ENCODE results near the gene CCDC157.

Gene CCDC157

DNA sequence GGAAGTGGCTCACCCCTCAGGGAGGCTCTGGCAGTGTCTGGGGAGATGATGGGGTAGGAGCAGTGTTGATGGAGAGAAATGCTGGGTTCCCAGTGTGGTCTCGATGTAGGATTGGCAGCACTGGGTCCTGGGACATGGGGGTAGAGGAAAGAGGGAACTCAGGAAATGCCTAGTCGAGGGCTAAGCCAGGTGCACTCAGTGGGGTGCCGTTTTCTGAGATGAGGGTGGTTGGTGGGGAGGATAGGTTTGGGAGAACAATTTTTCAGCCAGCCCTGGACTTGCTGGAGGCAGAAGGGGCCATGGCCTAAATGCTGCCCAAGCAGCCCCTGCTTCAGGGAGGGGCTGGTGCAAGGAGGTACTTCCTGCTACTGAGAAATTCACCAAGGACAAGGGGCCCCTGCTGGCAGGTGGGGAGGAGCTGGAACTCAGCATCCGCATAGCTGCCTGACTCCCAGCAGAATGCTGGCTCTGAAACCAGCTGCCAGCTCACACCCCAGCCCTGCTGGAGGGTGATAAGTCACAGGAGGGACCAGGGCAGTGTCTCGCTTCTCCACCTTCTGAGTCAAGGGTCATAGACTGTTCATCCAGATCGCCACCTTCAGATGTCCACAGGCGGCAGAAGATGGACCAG, 6.0 kb downstream of the CCDC157 start:
- TF ChIP-seq, protein P1, sequence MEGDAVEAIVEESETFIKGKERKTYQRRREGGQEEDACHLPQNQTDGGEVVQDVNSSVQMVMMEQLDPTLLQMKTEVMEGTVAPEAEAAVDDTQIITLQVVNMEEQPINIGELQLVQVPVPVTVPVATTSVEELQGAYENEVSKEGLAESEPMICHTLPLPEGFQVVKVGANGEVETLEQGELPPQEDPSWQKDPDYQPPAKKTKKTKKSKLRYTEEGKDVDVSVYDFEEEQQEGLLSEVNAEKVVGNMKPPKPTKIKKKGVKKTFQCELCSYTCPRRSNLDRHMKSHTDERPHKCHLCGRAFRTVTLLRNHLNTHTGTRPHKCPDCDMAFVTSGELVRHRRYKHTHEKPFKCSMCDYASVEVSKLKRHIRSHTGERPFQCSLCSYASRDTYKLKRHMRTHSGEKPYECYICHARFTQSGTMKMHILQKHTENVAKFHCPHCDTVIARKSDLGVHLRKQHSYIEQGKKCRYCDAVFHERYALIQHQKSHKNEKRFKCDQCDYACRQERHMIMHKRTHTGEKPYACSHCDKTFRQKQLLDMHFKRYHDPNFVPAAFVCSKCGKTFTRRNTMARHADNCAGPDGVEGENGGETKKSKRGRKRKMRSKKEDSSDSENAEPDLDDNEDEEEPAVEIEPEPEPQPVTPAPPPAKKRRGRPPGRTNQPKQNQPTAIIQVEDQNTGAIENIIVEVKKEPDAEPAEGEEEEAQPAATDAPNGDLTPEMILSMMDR (IDR thresholded peaks at IDR 0.05; ENCODE audit: low read depth, low read length) = no peak
- DNase-seq (ENCODE audit: low read depth in 2 of 2) = no peak
- H3K4me3 ChIP-seq (replicated peaks in 1 of 2; ENCODE audit: low read depth in 2 of 2, low read length in 2 of 2) = no peak overlapping the region

DNA sequence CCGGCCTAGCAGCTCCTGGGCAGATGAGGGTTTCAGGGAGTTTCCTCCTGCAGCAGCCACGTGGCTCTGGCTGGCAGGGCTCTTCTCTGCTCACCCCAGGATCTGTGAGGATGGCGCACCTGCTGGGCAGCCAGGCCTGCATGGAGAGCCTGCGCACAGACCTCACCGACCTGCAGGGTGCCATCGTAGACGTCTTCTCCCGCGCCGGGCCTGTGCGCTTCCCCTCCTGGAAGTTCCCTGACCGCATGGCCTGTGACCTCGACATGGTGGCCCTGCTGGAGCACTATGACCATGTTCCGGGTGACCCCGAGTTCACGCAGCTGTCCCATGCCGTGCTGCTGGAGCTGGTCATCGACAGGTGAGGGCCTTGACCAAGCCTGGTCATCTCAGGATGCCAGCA, 9.1 kb downstream of the CCDC157 start:
- DNase-seq (ENCODE audit: low read depth in 2 of 2) = no peak
- H3K4me3 ChIP-seq (replicated peaks in 1 of 2; ENCODE audit: low read depth in 2 of 2, low read length in 2 of 2) = no peak overlapping the region
- TF ChIP-seq, protein P1 (IDR thresholded peaks at IDR 0.05; ENCODE audit: low read depth, low read length) = no peak

DNA sequence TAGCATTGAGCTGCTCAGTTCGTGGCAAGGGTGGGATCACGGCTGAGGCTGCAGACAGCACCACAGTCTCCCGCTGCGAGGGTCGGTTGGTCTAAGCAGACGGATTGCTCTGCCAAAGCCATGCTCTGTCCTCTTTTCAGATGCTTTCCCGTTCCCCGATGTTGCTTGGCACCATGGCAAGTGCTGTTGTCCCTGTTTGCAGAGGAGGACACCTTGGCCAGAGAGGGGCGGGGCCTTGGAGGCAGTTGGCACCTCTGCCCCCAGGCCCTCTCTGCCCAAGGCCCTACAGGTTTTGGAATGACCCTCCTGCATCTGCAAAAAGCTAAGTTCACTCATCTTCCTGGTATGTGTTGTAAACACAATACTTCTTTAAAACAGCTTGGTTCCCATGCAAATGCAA, 11.6 kb downstream of the CCDC157 start:
- TF ChIP-seq, protein P1 (IDR thresholded peaks at IDR 0.05; ENCODE audit: low read depth, low read length) = no peak
- H3K4me3 ChIP-seq (replicated peaks in 1 of 2; ENCODE audit: low read depth in 2 of 2, low read length in 2 of 2) = no peak overlapping the region
- no peak for DNase-seq (ENCODE audit: low read depth in 2 of 2)

DNA sequence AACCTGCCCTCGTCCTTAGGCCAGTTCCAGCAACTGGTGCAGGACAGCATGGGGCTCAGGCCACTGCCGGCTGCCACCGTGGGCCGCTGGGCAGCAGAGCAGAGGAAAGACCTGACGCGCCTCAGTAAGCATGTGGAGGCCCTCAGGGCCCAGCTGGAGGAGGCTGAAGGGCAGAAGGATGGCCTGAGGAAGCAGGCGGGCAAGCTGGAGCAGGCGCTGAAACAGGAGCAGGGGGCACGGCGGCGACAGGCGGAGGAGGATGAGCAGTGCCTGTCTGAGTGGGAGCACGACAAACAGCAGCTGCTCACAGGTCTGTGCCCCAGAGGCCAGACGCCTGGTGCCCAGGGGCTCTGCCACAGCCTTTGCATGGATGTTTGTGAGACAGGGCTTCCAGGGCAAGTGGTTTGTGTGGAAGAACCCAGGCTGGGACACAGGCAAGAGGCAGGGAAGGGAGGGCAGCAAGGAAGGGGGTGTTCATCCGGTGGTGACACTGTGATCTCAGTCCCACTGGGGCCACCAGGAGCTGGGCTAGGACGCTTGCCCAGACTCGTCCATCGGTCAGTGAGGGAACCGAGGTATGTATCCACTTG, 13.9 kb downstream of the CCDC157 start:
- TF ChIP-seq, protein P1 (IDR thresholded peaks at IDR 0.05; ENCODE audit: low read depth, low read length) = no peak
- DNase-seq (ENCODE audit: low read depth in 2 of 2) = no peak
- no peak overlapping the region for H3K4me3 ChIP-seq (replicated peaks in 1 of 2; ENCODE audit: low read depth in 2 of 2, low read length in 2 of 2)

DNA sequence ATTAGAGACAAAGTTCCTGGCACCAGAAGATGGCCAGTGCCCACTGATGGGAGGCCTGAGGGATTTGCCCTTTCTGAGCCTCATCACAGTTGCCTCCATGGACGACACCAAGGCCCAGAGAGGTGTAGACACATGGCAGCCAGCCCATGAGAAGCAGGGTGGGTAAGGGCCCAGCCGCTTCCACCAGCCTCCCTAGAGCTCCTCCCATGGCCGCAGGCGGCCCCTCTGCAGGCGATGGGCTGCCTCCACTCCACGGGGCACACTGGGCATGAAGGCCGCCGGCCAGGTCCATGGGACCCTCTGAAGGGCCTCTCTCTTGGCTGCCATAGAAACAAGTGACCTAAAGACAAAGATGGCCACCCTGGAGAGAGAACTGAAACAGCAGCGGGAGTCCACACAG, 14.5 kb downstream of the CCDC157 start:
- H3K4me3 ChIP-seq (replicated peaks in 1 of 2; ENCODE audit: low read depth in 2 of 2, low read length in 2 of 2) = no peak overlapping the region
- DNase-seq (ENCODE audit: low read depth in 2 of 2) = no peak
- TF ChIP-seq, protein P1 (IDR thresholded peaks at IDR 0.05; ENCODE audit: low read depth, low read length) = no peak

DNA sequence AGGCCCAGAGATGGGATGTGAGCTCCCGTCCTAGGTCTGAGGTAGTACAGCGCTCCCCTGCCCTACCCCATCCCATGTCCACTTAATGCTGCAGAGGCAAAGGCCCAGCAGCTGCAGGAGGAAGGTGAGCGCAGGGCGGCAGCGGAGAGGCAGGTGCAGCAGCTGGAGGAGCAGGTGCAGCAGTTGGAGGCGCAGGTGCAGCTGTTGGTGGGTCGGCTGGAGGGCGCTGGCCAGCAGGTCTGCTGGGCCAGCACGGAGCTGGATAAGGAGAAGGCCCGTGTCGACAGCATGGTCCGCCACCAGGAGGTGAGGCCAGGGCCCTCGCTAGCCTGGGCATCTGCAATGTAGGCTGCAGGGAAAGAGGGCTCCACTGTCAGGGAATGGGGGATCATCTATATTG, 15.2 kb downstream of the CCDC157 start:
- no peak for DNase-seq (ENCODE audit: low read depth in 2 of 2)
- no peak overlapping the region for H3K4me3 ChIP-seq (replicated peaks in 1 of 2; ENCODE audit: low read depth in 2 of 2, low read length in 2 of 2)
- TF ChIP-seq, protein P1 (IDR thresholded peaks at IDR 0.05; ENCODE audit: low read depth, low read length) = no peak

DNA sequence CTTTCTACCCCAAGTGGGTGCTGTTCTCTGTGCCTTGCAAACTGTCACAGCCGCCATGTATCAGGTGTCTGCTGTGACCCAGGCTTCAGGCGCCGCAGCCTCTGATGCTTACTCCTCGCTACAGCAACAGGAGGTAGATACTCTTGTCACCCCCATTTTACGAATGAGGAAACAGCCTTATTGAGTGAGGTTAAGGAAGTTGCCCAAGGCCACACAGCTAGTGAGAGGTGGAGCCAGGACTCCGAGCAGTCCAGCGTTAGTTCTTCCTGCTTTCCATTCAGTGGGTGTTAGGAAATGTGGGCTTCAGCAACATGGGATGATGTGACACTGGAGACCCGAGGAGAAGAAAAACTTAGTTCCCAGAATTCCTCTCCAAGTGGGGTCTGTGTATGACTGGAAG, 16.1 kb downstream of the CCDC157 start:
- TF ChIP-seq, protein P1 (IDR thresholded peaks at IDR 0.05; ENCODE audit: low read depth, low read length) = no peak
- no peak overlapping the region for H3K4me3 ChIP-seq (replicated peaks in 1 of 2; ENCODE audit: low read depth in 2 of 2, low read length in 2 of 2)
- DNase-seq (ENCODE audit: low read depth in 2 of 2) = no peak
